Neural crest cell (in vitro differentiated cells): ENCODE data around the gene UBE3B. TPM values are rescaled to one million over a fixed set of nuclear protein-coding genes. Genes with fewer than 3 reads are reported as not detected.
A peak's percentile ranks its signal among the peaks of the same experiment; 100 is the strongest.

Experiments used
- DNase-seq: peaks from one replicate; pipeline ENCODE4 v3.0.0; 2021; ENCODE audit warnings: low read depth, mixed read lengths, low spot score
- H3K27ac Mint-ChIP-seq: one replicate; pipeline ENCODE4 v1.8.0; 2021; ENCODE audit warnings: mild to moderate bottlenecking, mixed read lengths; ENCODE audit not compliant: unreplicated experiment
- H3K27me3 Mint-ChIP-seq: 2 replicates; pipeline ENCODE4 v1.8.0; 2021; ENCODE audit warnings: low read depth, mild to moderate bottlenecking, mixed read lengths
- H3K36me3 Mint-ChIP-seq: 2 replicates; pipeline ENCODE4 v1.8.0; 2021; ENCODE audit warnings: low read depth, mild to moderate bottlenecking, mixed read lengths
- H3K4me1 Mint-ChIP-seq: 2 replicates; pipeline ENCODE4 v1.8.0; 2021; ENCODE audit warnings: mixed read lengths
- H3K4me3 Mint-ChIP-seq: one replicate; pipeline ENCODE4 v1.8.0; 2021; ENCODE audit warnings: mild to moderate bottlenecking, mixed read lengths
- H3K9me3 Mint-ChIP-seq: 2 replicates; pipeline ENCODE4 v1.8.0; 2021; ENCODE audit warnings: mixed read lengths
- CTCF ChIP-seq: fragments of 200-600 bp; sonication (generic); conservative IDR thresholded peaks from 2 replicates; pipeline ENCODE4 v1.5.0; 2021; ENCODE audit warnings: antibody characterized with exemption, mild to moderate bottlenecking
- total RNA-seq: library from RNA; stranded (reverse); gene quantifications from 2 replicates; pipeline ENCODE4 v1.2.1, GENCODE V29; 2021

Gene UBE3B
- total RNA-seq, 1 donor from 2014 or later: 35.9 TPM

- no peak for DNase-seq
- no peak overlapping the region for H3K27ac Mint-ChIP-seq
- no peaks in the 10 kb centered on the region for H3K9me3 Mint-ChIP-seq
- TF ChIP-seq CTCF: no peak
- peaks cover 13% of the 10 kb centered on the region for H3K36me3 Mint-ChIP-seq
- H3K27me3 Mint-ChIP-seq: no peaks in the 10 kb centered on the region
- no peaks in the 10 kb centered on the region for H3K4me1 Mint-ChIP-seq
- no peak overlapping the region for H3K4me3 Mint-ChIP-seq
These were observed 18.9 kb downstream of the UBE3B start for GRCh38 chr12:109496306-109496705.

GRCh38 chr12:109497675-109498074 is 20.2 kb downstream of the UBE3B start:
- no peaks in the 10 kb centered on the region for H3K9me3 Mint-ChIP-seq
- H3K36me3 Mint-ChIP-seq: peaks cover 13% of the 10 kb centered on the region
- H3K27ac Mint-ChIP-seq: peak overlapping the region; percentile 60
- no peak overlapping the region for H3K4me3 Mint-ChIP-seq
- TF ChIP-seq CTCF: no peak
- no peaks in the 10 kb centered on the region for H3K27me3 Mint-ChIP-seq
- DNase-seq: no peak
- H3K4me1 Mint-ChIP-seq: no peaks in the 10 kb centered on the region

DNA sequence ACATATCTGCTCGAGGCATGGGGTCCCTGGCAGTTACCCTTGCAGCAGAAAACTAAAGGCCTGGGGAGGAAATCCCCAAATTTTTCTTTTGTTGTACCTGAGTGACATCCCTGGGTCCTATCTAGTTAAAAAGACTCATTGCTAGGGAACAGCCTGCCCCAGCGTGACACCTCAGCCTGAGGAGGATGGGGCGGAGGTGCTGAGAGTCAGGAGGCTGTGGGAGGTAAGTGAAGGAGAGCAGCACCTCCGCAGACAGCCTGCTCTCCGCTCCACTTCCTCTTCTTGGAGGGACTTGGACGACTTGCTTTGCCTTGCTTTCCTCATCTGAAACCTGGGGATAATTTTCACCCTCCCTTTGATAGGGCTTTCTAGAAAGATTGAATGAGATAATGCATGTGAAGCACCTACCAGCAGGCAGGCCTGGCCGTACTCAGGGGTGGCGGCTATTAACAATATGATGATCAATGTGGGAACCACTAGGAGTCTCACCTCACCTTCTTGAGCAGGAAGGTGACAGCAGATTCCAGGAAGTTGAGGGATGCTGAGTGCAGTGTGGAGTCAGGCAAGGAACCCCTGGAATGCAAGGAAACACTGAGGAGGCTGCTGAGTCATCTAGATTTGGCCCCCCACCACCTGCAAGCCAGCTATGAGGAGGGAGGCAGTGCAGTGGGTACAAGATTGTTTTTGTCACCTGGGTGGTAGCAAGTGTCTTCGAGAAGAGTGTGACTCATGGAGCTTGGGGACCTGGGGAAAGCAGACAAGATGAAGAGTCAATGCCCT is 23.2 kb downstream of the UBE3B start:
- H3K4me1 Mint-ChIP-seq: no peaks in the 10 kb centered on the region
- no peaks in the 10 kb centered on the region for H3K9me3 Mint-ChIP-seq
- DNase-seq: no peak
- TF ChIP-seq CTCF: no peak
- H3K36me3 Mint-ChIP-seq: peaks cover 15% of the 10 kb centered on the region
- H3K4me3 Mint-ChIP-seq: no peak overlapping the region
- H3K27ac Mint-ChIP-seq: peak overlapping the region; percentile 82
- no peaks in the 10 kb centered on the region for H3K27me3 Mint-ChIP-seq

- H3K27ac Mint-ChIP-seq: no peak overlapping the region
- H3K27me3 Mint-ChIP-seq: no peaks in the 10 kb centered on the region
- peaks cover 10% of the 10 kb centered on the region for H3K36me3 Mint-ChIP-seq
- DNase-seq: no peak
- H3K4me3 Mint-ChIP-seq: no peak overlapping the region
- H3K9me3 Mint-ChIP-seq: no peaks in the 10 kb centered on the region
- TF ChIP-seq CTCF: no peak
- no peaks in the 10 kb centered on the region for H3K4me1 Mint-ChIP-seq
These were observed 23.9 kb downstream of the UBE3B start for GRCh38 chr12:109501299-109501698.

- Mint-ChIP-seq H3K36me3 (peaks cover 8% of the 10 kb centered on the region), H3K9me3 (no peaks in the 10 kb centered on the region), H3K4me1 (no peaks in the 10 kb centered on the region), H3K27me3 (no peaks in the 10 kb centered on the region), H3K27ac (no peak overlapping the region), H3K4me3 (no peak overlapping the region)
- TF ChIP-seq CTCF: no peak
- DNase-seq: no peak
These were observed 24.9 kb downstream of the UBE3B start for GRCh38 chr12:109502332-109502731.
